IPS-18a (cell line): Measurements from ENCODE around the gene C15orf61.

Experiments used
- H3K27ac ChIP-seq: one replicate; pipeline ENCODE4 v1.5.1; 2013; ENCODE audit warnings: low read length
- H3K27me3 ChIP-seq: one replicate; pipeline ENCODE4 v1.6.1; 2013; ENCODE audit warnings: mild to moderate bottlenecking, low read length; ENCODE audit not compliant: control insufficient read depth, insufficient read depth
- H3K36me3 ChIP-seq: one replicate; pipeline ENCODE4 v1.6.1; 2013; ENCODE audit warnings: low read depth, low read length; ENCODE audit not compliant: control insufficient read depth
- H3K4me1 ChIP-seq: one replicate; pipeline ENCODE4 v1.6.1; 2013; ENCODE audit warnings: low read depth, low read length; ENCODE audit not compliant: control insufficient read depth
- H3K4me3 ChIP-seq: one replicate; pipeline ENCODE4 v1.5.1; 2013; ENCODE audit warnings: low read length
- H3K9ac ChIP-seq: one replicate; pipeline ENCODE4 v1.6.1; 2013; ENCODE audit warnings: mild to moderate bottlenecking, low read length, moderate library complexity
- H3K9me3 ChIP-seq: one replicate; pipeline ENCODE4 v1.6.1; 2013; ENCODE audit warnings: low read depth, low read length; ENCODE audit not compliant: control insufficient read depth

C15orf61 gene

GRCh38 chr15:67505675-67506572, 15.0 kb upstream of the C15orf61 start:
- no peak overlapping the region for H3K27ac ChIP-seq
- no peak overlapping the region for H3K9ac ChIP-seq
- no peaks in the 10 kb centered on the region for H3K36me3 ChIP-seq
- H3K4me1 ChIP-seq = peaks cover 14% of the 10 kb centered on the region
- H3K4me3 ChIP-seq = no peak overlapping the region
- no peaks in the 10 kb centered on the region for H3K27me3 ChIP-seq
- no peaks in the 10 kb centered on the region for H3K9me3 ChIP-seq

DNA sequence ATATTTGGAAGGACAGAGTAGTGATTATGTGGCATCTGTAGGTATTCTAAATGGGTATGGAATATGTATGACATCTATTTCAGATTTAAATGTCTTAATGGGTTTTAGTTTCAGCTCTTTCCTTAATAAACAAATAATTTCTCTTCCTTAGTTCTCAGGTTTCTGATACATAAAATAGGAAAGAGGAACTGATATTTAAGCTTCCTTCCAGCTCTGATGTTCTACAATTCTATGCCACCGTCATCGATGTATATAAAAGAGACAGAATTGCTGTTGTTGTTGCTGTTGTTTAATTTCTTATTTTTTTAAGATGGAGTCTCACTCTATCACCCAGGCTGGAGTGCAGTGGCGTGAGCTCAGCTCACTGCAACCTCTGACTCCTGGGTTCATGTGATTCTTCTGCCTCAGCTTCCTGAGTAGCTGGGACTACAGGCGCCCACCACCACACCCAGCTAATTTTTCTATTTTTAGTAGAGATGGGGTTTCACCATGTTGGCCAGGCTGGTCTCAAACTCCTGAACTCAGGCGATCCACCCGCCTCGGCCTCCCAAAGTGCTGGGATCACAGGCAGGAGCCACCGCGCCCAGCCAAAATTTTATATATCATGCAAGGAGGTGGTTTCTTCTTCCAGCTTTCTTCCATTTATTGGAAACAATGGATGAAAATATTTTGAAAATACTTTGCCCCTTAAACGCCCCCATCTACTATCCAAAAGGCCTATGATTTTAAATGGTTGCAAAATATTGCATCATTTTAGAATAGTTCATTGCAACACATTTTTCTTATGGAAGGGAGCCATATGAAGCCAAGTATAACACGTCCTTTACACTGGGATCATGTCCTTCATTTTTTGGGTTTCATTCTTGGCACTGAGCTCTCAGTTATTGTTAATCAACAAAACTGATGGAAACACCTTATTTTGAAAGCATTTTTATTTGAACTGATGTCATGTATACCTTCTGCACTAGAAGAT, 13.9 kb upstream of the C15orf61 start:
- H3K9ac ChIP-seq = no peak overlapping the region
- no peaks in the 10 kb centered on the region for H3K9me3 ChIP-seq
- no peaks in the 10 kb centered on the region for H3K27me3 ChIP-seq
- H3K36me3 ChIP-seq = no peaks in the 10 kb centered on the region
- H3K4me3 ChIP-seq = no peak overlapping the region
- H3K27ac ChIP-seq = no peak overlapping the region
- H3K4me1 ChIP-seq = peaks cover 7% of the 10 kb centered on the region

- no peaks in the 10 kb centered on the region for H3K27me3 ChIP-seq
- no peak overlapping the region for H3K4me3 ChIP-seq
- H3K4me1 ChIP-seq = peaks cover 6% of the 10 kb centered on the region
- H3K9me3 ChIP-seq = no peaks in the 10 kb centered on the region
- no peaks in the 10 kb centered on the region for H3K36me3 ChIP-seq
- H3K27ac ChIP-seq = no peak overlapping the region
- no peak overlapping the region for H3K9ac ChIP-seq
Observed at GRCh38 chr15:67508407-67508806, 12.5 kb upstream of the C15orf61 start.

GRCh38 chr15:67509918-67510317, 11.0 kb upstream of the C15orf61 start:
- H3K27ac ChIP-seq = no peak overlapping the region
- no peaks in the 10 kb centered on the region for H3K4me1 ChIP-seq
- H3K27me3 ChIP-seq = no peaks in the 10 kb centered on the region
- H3K36me3 ChIP-seq = no peaks in the 10 kb centered on the region
- H3K9me3 ChIP-seq = no peaks in the 10 kb centered on the region
- H3K4me3 ChIP-seq = no peak overlapping the region
- H3K9ac ChIP-seq = no peak overlapping the region

- Histone ChIP-seq H3K36me3 (no peaks in the 10 kb centered on the region), H3K27ac (no peak overlapping the region), H3K4me3 (no peak overlapping the region), H3K4me1 (no peaks in the 10 kb centered on the region), H3K9me3 (no peaks in the 10 kb centered on the region), H3K27me3 (no peaks in the 10 kb centered on the region), H3K9ac (no peak overlapping the region)
Observed at GRCh38 chr15:67510597-67511190, 10.2 kb upstream of the C15orf61 start.

- Histone ChIP-seq H3K4me1 (no peaks in the 10 kb centered on the region), H3K27me3 (no peaks in the 10 kb centered on the region), H3K27ac (no peak overlapping the region), H3K9ac (no peak overlapping the region), H3K4me3 (no peak overlapping the region), H3K36me3 (no peaks in the 10 kb centered on the region), H3K9me3 (no peaks in the 10 kb centered on the region)
Observed at GRCh38 chr15:67511606-67512005, 9.3 kb upstream of the C15orf61 start.

- Histone ChIP-seq H3K4me3 (no peak overlapping the region), H3K27ac (no peak overlapping the region), H3K36me3 (no peaks in the 10 kb centered on the region), H3K9ac (no peak overlapping the region), H3K4me1 (no peaks in the 10 kb centered on the region), H3K9me3 (no peaks in the 10 kb centered on the region), H3K27me3 (no peaks in the 10 kb centered on the region)
Observed at GRCh38 chr15:67512140-67512539, 8.8 kb upstream of the C15orf61 start.

DNA sequence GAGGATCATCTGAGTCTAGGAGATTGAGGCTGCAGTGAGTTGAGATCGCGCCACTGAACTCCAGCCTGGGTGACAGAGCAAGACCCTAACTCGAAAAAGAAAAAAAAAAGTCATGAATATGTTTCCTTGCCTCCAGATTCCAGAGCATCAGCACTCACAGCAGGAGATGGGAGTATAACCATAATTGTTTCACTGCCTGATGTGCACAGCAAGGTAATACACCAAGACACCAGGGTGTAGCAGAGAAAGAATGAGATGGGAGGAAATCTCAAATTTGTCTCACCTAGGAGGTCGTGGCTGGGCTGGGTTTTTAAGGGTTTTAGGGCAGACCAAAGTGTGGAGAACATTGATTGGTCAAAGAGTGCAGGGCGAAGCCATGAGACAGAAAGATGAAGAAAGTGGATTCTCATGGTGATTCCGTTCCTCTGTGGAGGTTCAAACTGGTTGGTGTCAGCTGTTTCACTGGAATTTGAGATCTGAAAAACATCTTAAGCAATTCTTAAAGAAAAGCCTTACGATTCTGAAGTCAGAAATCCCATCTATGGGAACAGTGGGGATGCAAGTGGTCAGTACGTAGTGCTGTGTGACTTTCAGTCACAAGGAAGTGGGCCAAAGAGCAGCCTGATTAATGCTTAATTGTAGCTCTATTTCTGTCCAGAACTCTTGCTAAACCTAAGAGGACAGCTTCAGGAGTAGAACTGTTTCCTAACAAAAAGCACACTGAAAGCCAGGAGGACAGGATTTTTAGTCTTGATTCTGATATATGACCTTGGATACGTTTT, 7.8 kb upstream of the C15orf61 start:
- Histone ChIP-seq H3K4me1 (no peaks in the 10 kb centered on the region), H3K9me3 (no peaks in the 10 kb centered on the region), H3K36me3 (no peaks in the 10 kb centered on the region), H3K4me3 (no peak overlapping the region), H3K27me3 (no peaks in the 10 kb centered on the region), H3K9ac (no peak overlapping the region), H3K27ac (no peak overlapping the region)

GRCh38 chr15:67515090-67515489, 5.8 kb upstream of the C15orf61 start:
- H3K9ac ChIP-seq = no peak overlapping the region
- no peak overlapping the region for H3K27ac ChIP-seq
- H3K36me3 ChIP-seq = no peaks in the 10 kb centered on the region
- no peaks in the 10 kb centered on the region for H3K9me3 ChIP-seq
- H3K4me1 ChIP-seq = no peaks in the 10 kb centered on the region
- H3K4me3 ChIP-seq = no peak overlapping the region
- H3K27me3 ChIP-seq = peaks cover 3% of the 10 kb centered on the region

DNA sequence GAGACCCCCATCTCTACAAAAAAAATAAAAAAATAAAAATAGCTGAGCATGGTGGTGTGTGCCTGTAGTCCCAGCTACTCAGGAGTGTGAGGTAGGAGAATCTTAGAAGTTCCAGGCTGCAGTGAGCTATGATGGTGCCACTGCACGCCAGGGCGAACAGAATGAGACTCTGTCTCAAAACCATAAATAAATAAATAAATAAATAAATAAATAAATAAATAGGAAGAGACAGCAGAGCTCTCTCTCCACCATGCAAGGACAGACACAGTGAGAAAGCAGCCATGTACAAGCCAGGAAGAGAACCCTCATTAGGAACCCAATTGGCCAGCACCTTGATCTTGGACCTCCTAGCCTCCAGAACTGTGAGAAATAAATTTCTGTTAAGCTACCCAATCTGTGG, 5.4 kb upstream of the C15orf61 start:
- no peaks in the 10 kb centered on the region for H3K36me3 ChIP-seq
- H3K4me3 ChIP-seq = no peak overlapping the region
- H3K9me3 ChIP-seq = no peaks in the 10 kb centered on the region
- H3K27ac ChIP-seq = no peak overlapping the region
- H3K4me1 ChIP-seq = peaks cover under 1% of the 10 kb centered on the region
- no peak overlapping the region for H3K9ac ChIP-seq
- H3K27me3 ChIP-seq = peaks cover 7% of the 10 kb centered on the region
